Fibroblast of lung (primary cell): ENCODE data around the gene TMEM242. TPM values are rescaled to one million over a fixed set of nuclear protein-coding genes. Genes with fewer than 3 reads are reported as not detected.

Experiments
- DNase-seq, 2 donors: peaks; one replicate each; pipeline versions ENCODE4 v3.0.0 to v3.0.0-alpha.2; 2010; ENCODE audit warnings: low read depth in 2 of 2
- H2AFZ ChIP-seq: 2 replicates; pipeline ENCODE4 v1.5.1; 2012; ENCODE audit warnings: low read length, control low read depth, inconsistent platforms
- H3K27ac ChIP-seq: 2 replicates; pipeline ENCODE4 v1.5.1; 2011; ENCODE audit warnings: low read length, control low read depth; ENCODE audit not compliant: insufficient read depth
- H3K27me3 ChIP-seq: 2 replicates; pipeline ENCODE4 v1.5.1; 2011; ENCODE audit warnings: mild to moderate bottlenecking, low read length; ENCODE audit not compliant: control insufficient read depth, insufficient read depth
- H3K36me3 ChIP-seq: 2 replicates; pipeline ENCODE4 v1.5.1; 2011; ENCODE audit warnings: low read length; ENCODE audit not compliant: control insufficient read depth, insufficient read depth
- H3K4me1 ChIP-seq: 2 replicates; pipeline ENCODE4 v1.5.1; 2011; ENCODE audit warnings: low read length; ENCODE audit not compliant: control insufficient read depth, insufficient read depth; ENCODE audit errors: extremely low read depth
- H3K4me2 ChIP-seq: 2 replicates; pipeline ENCODE4 v1.5.1; 2011; ENCODE audit warnings: low read length, control low read depth; ENCODE audit not compliant: insufficient read depth; ENCODE audit errors: extremely low read depth
- H3K4me3 ChIP-seq, 4 experiments: fragments of 200-600 bp in 1 of 4; sonication (generic) in 1 of 4; replicated peaks in 1 of 4; 2 replicates each; pipeline ENCODE4 v1.5.1; 2011 to 2016; ENCODE audit warnings: low read length in 4 of 4, low read depth in 3 of 4, mild to moderate bottlenecking in 3 of 4, control low read depth in 2 of 4, inconsistent platforms in 1 of 4, mixed read lengths in 1 of 4; ENCODE audit not compliant: insufficient read depth in 1 of 4; ENCODE audit errors: control extremely low read depth in 1 of 4
- H3K79me2 ChIP-seq: 2 replicates; pipeline ENCODE4 v1.5.1; 2012; ENCODE audit warnings: mild to moderate bottlenecking, low read length, inconsistent platforms; ENCODE audit not compliant: control insufficient read depth, insufficient read depth
- H3K9ac ChIP-seq: 2 replicates; pipeline ENCODE4 v1.5.1; 2011; ENCODE audit warnings: mild to moderate bottlenecking, low read length, control low read depth; ENCODE audit not compliant: insufficient read depth
- H3K9me3 ChIP-seq: 2 replicates; pipeline ENCODE4 v1.5.1; 2012; ENCODE audit warnings: low read depth, low read length; ENCODE audit not compliant: control insufficient read depth, insufficient read depth
- H4K20me1 ChIP-seq: 2 replicates; pipeline ENCODE4 v1.5.1; 2011; ENCODE audit warnings: low read length; ENCODE audit not compliant: control insufficient read depth, insufficient read depth; ENCODE audit errors: extremely low read depth
- EZH2 ChIP-seq: IDR thresholded peaks from 2 replicates; pipeline ENCODE4 v1.5.1; 2012; ENCODE audit warnings: low read length, control low read depth, mild to moderate bottlenecking; ENCODE audit errors: missing control alignments
- polyA plus RNA-seq, 2 donors: library from polyadenylated mRNA; depleted of rRNA in 1 of 2; stranded (reverse) in 1 of 2; unstranded in 1 of 2; fragments of >200 nt; gene quantifications; 2 replicates each; pipeline ENCODE4 v1.2.1, GENCODE V29; 2011 to 2012; ENCODE audit warnings: missing spikeins in 1 of 2
- total RNA-seq: library from RNA; depleted of rRNA; stranded (reverse); fragments of >200 nt; gene quantifications from 2 replicates; pipeline ENCODE4 v1.2.1, GENCODE V29; 2014
- TF ChIP-seq, protein P1 (sequence below), 2 donors: IDR thresholded peaks in 1 of 2; conservative IDR thresholded peaks in 1 of 2; 1 replicate in 1 of 2; 2 replicates in 1 of 2; pipeline ENCODE4 v1.5.1; 2011 to 2012; ENCODE audit warnings: low read length in 2 of 2, control low read depth in 1 of 2, inconsistent platforms in 1 of 2, low read depth in 1 of 2, mild to moderate bottlenecking in 1 of 2

The TMEM242 gene
- total and polyA plus RNA-seq, 2 donors (not counting 1 experiment from before 2014, with no cell fraction given) = 7.3 to 7.8 TPM

GRCh38 chr6:157292202-157292601, 31.1 kb downstream of the TMEM242 start:
- H3K4me3 ChIP-seq = no peak overlapping the region
- no peak overlapping the region for H3K9ac ChIP-seq
- no peaks in the 10 kb centered on the region for H3K79me2 ChIP-seq
- no peak overlapping the region for H3K27ac ChIP-seq
- TF ChIP-seq, protein P1, sequence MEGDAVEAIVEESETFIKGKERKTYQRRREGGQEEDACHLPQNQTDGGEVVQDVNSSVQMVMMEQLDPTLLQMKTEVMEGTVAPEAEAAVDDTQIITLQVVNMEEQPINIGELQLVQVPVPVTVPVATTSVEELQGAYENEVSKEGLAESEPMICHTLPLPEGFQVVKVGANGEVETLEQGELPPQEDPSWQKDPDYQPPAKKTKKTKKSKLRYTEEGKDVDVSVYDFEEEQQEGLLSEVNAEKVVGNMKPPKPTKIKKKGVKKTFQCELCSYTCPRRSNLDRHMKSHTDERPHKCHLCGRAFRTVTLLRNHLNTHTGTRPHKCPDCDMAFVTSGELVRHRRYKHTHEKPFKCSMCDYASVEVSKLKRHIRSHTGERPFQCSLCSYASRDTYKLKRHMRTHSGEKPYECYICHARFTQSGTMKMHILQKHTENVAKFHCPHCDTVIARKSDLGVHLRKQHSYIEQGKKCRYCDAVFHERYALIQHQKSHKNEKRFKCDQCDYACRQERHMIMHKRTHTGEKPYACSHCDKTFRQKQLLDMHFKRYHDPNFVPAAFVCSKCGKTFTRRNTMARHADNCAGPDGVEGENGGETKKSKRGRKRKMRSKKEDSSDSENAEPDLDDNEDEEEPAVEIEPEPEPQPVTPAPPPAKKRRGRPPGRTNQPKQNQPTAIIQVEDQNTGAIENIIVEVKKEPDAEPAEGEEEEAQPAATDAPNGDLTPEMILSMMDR (conservative IDR thresholded peaks at IDR 0.05 in 1 of 2, IDR thresholded peaks at IDR 0.05 in 1 of 2; ENCODE audit: low read depth in 1 of 2, low read length in 2 of 2) = no peak
- no peak for TF ChIP-seq EZH2
- H3K36me3 ChIP-seq = no peaks in the 10 kb centered on the region
- no peak for DNase-seq
- no peak overlapping the region for H2AFZ ChIP-seq
- H3K27me3 ChIP-seq = no peaks in the 10 kb centered on the region
- no peaks in the 10 kb centered on the region for H3K4me1 ChIP-seq
- H3K4me2 ChIP-seq = no peak overlapping the region
- H3K9me3 ChIP-seq = no peaks in the 10 kb centered on the region
- no peaks in the 10 kb centered on the region for H4K20me1 ChIP-seq

DNA sequence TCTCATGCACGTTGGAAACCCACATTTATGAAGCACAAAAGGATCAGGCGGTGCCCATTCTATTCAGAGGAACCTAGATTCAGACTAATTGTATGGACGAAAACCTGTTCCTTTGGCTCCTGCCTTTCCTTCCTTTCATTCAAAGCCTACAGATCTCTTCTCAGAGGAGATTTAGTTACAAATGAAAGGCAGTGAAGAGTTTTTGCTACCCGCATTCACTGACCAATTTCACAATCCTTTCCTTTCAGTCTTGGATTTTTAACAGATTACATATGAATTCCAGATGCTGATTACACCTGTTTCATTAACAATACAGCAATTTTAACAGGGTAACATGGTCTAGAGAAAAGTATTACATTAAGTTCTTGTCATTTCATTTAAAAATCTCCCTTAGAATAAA, 32.0 kb downstream of the TMEM242 start:
- Histone ChIP-seq H3K27ac (no peak overlapping the region), H2AFZ (no peak overlapping the region), H3K4me1 (no peaks in the 10 kb centered on the region), H4K20me1 (no peaks in the 10 kb centered on the region), H3K36me3 (no peaks in the 10 kb centered on the region), H3K9ac (no peak overlapping the region), H3K9me3 (no peaks in the 10 kb centered on the region), H3K4me3 (no peak overlapping the region), H3K79me2 (no peaks in the 10 kb centered on the region), H3K27me3 (no peaks in the 10 kb centered on the region), H3K4me2 (no peak overlapping the region)
- no peak for TF ChIP-seq EZH2
- TF ChIP-seq, protein P1 (conservative IDR thresholded peaks at IDR 0.05 in 1 of 2, IDR thresholded peaks at IDR 0.05 in 1 of 2; ENCODE audit: low read depth in 1 of 2, low read length in 2 of 2) = no peak
- DNase-seq = no peak

DNA sequence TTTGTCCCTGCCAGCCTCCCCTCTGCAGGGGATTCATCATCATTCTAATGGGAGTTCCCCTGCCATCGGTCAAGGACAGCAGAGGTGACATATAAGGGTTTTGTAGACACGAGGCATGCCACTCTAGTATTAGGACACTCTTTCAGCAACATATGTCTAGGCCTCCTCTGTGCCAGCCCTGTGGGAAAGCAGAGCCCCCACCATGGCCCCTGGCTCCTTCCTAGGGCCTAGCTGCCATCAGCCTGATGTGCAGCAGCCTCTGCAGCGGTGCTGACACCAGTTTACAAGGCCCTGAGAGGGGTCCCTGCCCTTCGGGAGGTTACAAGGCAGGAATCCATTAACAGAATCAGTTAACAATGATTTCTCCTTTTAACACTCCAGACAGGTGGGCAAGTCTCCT, 32.5 kb downstream of the TMEM242 start:
- H3K4me2 ChIP-seq = no peak overlapping the region
- H3K27me3 ChIP-seq = no peaks in the 10 kb centered on the region
- no peaks in the 10 kb centered on the region for H4K20me1 ChIP-seq
- TF ChIP-seq, protein P1 (conservative IDR thresholded peaks at IDR 0.05 in 1 of 2, IDR thresholded peaks at IDR 0.05 in 1 of 2; ENCODE audit: low read depth in 1 of 2, low read length in 2 of 2) = no peak
- TF ChIP-seq EZH2 = no peak
- no peaks in the 10 kb centered on the region for H3K79me2 ChIP-seq
- no peak overlapping the region for H3K9ac ChIP-seq
- H3K9me3 ChIP-seq = no peaks in the 10 kb centered on the region
- no peak overlapping the region for H3K27ac ChIP-seq
- no peak for DNase-seq
- H3K4me1 ChIP-seq = no peaks in the 10 kb centered on the region
- no peak overlapping the region for H2AFZ ChIP-seq
- H3K36me3 ChIP-seq = no peaks in the 10 kb centered on the region
- H3K4me3 ChIP-seq = no peak overlapping the region
